K562 (cell line): ENCODE measurements around the gene ATF1. TPM values are rescaled to one million over a fixed set of nuclear protein-coding genes. Genes with fewer than 3 reads are reported as not detected.

Experiments
- ATAC-seq: fragments of 200-7000 bp; cut with Tn5 transposase; 3 replicates; pipeline ENCODE4 v1.9.1; 2020; ENCODE audit warnings: moderate library complexity
- BruUV-seq: library from RNA; stranded (reverse); fragments of 400-500 nt; replicated peaks from 2 replicates; lab custom pipeline; 2021; lab: Mats Ljungman, UMichigan
- CTCF ChIA-PET: fragments of 300-600 bp; formaldehyde crosslinking; extraction: SDS; loops from one replicate; lab custom pipeline; 2021; ENCODE audit warnings: low intra/inter-chr PET ratio; lab: Yijun Ruan, JAX
- POLR2A ChIA-PET: fragments of 300-600, 350-650 bp; sonication (Branson Sonifier 250); formaldehyde crosslinking; extraction: SDS; loops from one replicate; lab custom pipeline; 2021; ENCODE audit warnings: antibody characterized with exemption, inconsistent platforms; lab: Yijun Ruan, JAX
- DNase-seq, 4 experiments: peaks; one replicate each; pipeline versions ENCODE4 v3.0.0 to v3.0.0-alpha.2; 2011 to 2018; ENCODE audit warnings: low spot score in 3 of 4, mixed read lengths in 3 of 4; ENCODE audit errors: extremely low read depth in 1 of 4
- FAIRE-seq: peaks from 2 replicates; lab custom pipeline; 2011; peaks lifted over from hg19 to GRCh38; lab: Jason Lieb, UNC
- H2AFZ ChIP-seq: 2 replicates; pipeline ENCODE4 v1.6.0; 2011; ENCODE audit warnings: low read depth, low read length, control low read depth, inconsistent platforms
- H3K27ac ChIP-seq: fragments of 200-600 bp; 3 replicates; pipeline ENCODE4 v1.8.0; 2011; ENCODE audit warnings: low read depth, mild to moderate bottlenecking, control low read depth, inconsistent platforms, low read length, moderate library complexity, mixed read lengths; ENCODE audit errors: extremely low read depth
- H3K27me3 ChIP-seq, 2 experiments: fragments of 300-600 bp in 1 of 2; 2 replicates in 1 of 2; 3 replicates in 1 of 2; pipeline versions ENCODE4 v1.6.0 to v1.8.0; 2011; ENCODE audit warnings: inconsistent platforms in 2 of 2, low read length in 2 of 2, mild to moderate bottlenecking in 1 of 2, mixed read lengths in 1 of 2, moderate library complexity in 1 of 2; ENCODE audit not compliant: control insufficient read depth in 2 of 2, insufficient read depth in 2 of 2
- H3K36me3 ChIP-seq: fragments of 300-600 bp; 3 replicates; pipeline ENCODE4 v1.8.0; 2011; ENCODE audit warnings: mild to moderate bottlenecking, low read length, inconsistent platforms; ENCODE audit not compliant: control insufficient read depth, insufficient read depth
- H3K4me1 ChIP-seq, 2 experiments: fragments of 200-600 bp in 1 of 2; replicated peaks in 1 of 2; 2 replicates in 1 of 2; 3 replicates in 1 of 2; pipeline versions ENCODE4 v1.5.1 to v1.8.0; 2011; ENCODE audit warnings: inconsistent platforms in 2 of 2, low read length in 2 of 2, mild to moderate bottlenecking in 1 of 2, mixed read lengths in 1 of 2, moderate library complexity in 1 of 2; ENCODE audit not compliant: control insufficient read depth in 2 of 2, insufficient read depth in 2 of 2
- H3K4me2 ChIP-seq: 2 replicates; pipeline ENCODE4 v1.6.1; 2011; ENCODE audit warnings: low read length, control low read depth, inconsistent platforms, mixed read lengths; ENCODE audit not compliant: insufficient read depth
- H3K4me3 ChIP-seq: fragments of 200-600 bp; sonication (generic), shearing (Covaris generic); 2 replicates; pipeline ENCODE4 v1.5.1; 2016; ENCODE audit warnings: control low read depth, inconsistent platforms
- H3K79me2 ChIP-seq: fragments of 200-600 bp; 3 replicates; pipeline ENCODE4 v1.8.0; 2011; ENCODE audit warnings: low read length, inconsistent platforms; ENCODE audit not compliant: control insufficient read depth, insufficient read depth
- H3K9ac ChIP-seq, 2 experiments: 2 replicates each; pipeline versions ENCODE4 v1.6.0 to v1.6.1; 2011; ENCODE audit warnings: low read depth in 2 of 2, low read length in 2 of 2, control low read depth in 1 of 2, inconsistent platforms in 1 of 2, mild to moderate bottlenecking in 1 of 2, mixed read lengths in 1 of 2; ENCODE audit not compliant: insufficient read depth in 1 of 2
- H3K9me1 ChIP-seq: one replicate; pipeline ENCODE4 v1.6.0; 2011; ENCODE audit warnings: inconsistent platforms, mild to moderate bottlenecking, low read length, moderate library complexity; ENCODE audit not compliant: control insufficient read depth, insufficient read depth
- H3K9me3 ChIP-seq: replicated peaks from 2 replicates; pipeline ENCODE4 v1.5.1; 2011; ENCODE audit warnings: low read depth, low read length, inconsistent platforms; ENCODE audit not compliant: control insufficient read depth, insufficient read depth
- H4K20me1 ChIP-seq: replicated peaks from 2 replicates; pipeline ENCODE4 v1.6.1; 2011; ENCODE audit warnings: low read length, inconsistent platforms, mixed read lengths; ENCODE audit not compliant: control insufficient read depth, insufficient read depth
- CEBPB ChIP-seq: fragments of 450-650 bp; IDR thresholded peaks from 2 replicates; pipeline ENCODE4 v1.6.1; 2016; ENCODE audit warnings: missing genetic modification characterization, missing compliant biosample characterization
- DACH1 ChIP-seq: fragments of 450-650 bp; IDR thresholded peaks from 2 replicates; pipeline ENCODE4 v1.6.1; 2018; ENCODE audit not compliant: partially characterized antibody
- ELK3 ChIP-seq: fragments of 450-650 bp; formaldehyde crosslinking; IDR thresholded peaks from 2 replicates; pipeline ENCODE4 v1.4.0; 2020; ENCODE audit warnings: mild to moderate bottlenecking
- RCOR1 ChIP-seq, 2 experiments: IDR thresholded peaks; 2 replicates each; pipeline ENCODE4 v1.6.1; 2012; ENCODE audit warnings: low read depth in 2 of 2, low read length in 2 of 2, borderline replicate concordance in 1 of 2, improper control_type of control experiment in 1 of 2
- TAF7 ChIP-seq: fragments of 450-650 bp; IDR thresholded peaks from 2 replicates; pipeline ENCODE4 v1.6.1; 2016; ENCODE audit warnings: missing genetic modification characterization, missing compliant biosample characterization
- WGBS: fragments of 100-300 bp; shearing (Covaris generic); methylation state at CpG from one replicate; pipeline ENCODE4 v1.1.6; 2016; ENCODE audit warnings: low coverage, mixed read lengths; ENCODE audit not compliant: insufficient coverage; ENCODE audit errors: missing lambda C conversion rate; 5-methylcytosine and 5-hydroxymethylcytosine counted together
- in situ Hi-C: fragments of 300-500 bp; cut with MboI; formaldehyde crosslinking; loops from 4 replicates; pipeline ENCODE4 v1.15.0; 2018; ENCODE audit warnings: inconsistent platforms, mixed read lengths
- intact Hi-C: fragments of 100-400 bp; cut with micrococcal nuclease; formaldehyde crosslinking; loops from 2 replicates; pipeline ENCODE4 v1.14.2; 2022
- polyA plus RNA-seq, 8 experiments: library from polyadenylated mRNA; depleted of rRNA in 4 of 8; stranded (reverse) in 5 of 8; unstranded in 3 of 8; fragments of >200 nt; fragmentation: Nextera tagmentation in 2 of 8; fragmentation: Illumina TruSeq in 1 of 8; extraction: Ambion mirVana in 2 of 8; extraction: Trizol in 1 of 8; gene quantifications; 2 replicates each; pipeline versions ENCODE4 v1.2.1 to v1.2.3, GENCODE V29; 2011 to 2014; ENCODE audit warnings: inconsistent platforms in 1 of 8, missing spikeins in 1 of 8
- total RNA-seq, 7 experiments: library from RNA; depleted of rRNA in 6 of 7; stranded (reverse); fragments of >200 nt in 6 of 7; fragmentation: Illumina TruSeq in 2 of 7; extraction: Trizol in 2 of 7; gene quantifications; 2 replicates each; pipeline versions ENCODE4 v1.2.1 to v1.2.3, GENCODE V29; 2011 to 2021; ENCODE audit warnings: low replicate concordance in 1 of 7

Gene ATF1
- total and polyA plus RNA-seq, 9 of the 15 experiments (the other 6 are each of a cell fraction or from before 2014, with no cell fraction given): 19.8 to 83.5 (median 51.4) TPM

GRCh38 chr12:50788561-50788960 lies 24.7 kb downstream of the ATF1 start (continued):
- TF ChIP-seq DACH1: no peak
- TF ChIP-seq ELK3 (CRISPR knock-in tag): no peak
- no peak for TF ChIP-seq TAF7 (tag)

- no peak overlapping the region for H3K4me2 ChIP-seq
- peaks cover 30% of the 10 kb centered on the region for H3K79me2 ChIP-seq
- intact Hi-C loops (no loop called here), in situ Hi-C loops (no loop called here)
- H3K4me3 ChIP-seq: no peak overlapping the region
- H3K9me3 ChIP-seq: no peaks in the 10 kb centered on the region
- no peak for ATAC-seq
- no peak overlapping the region for H3K9ac ChIP-seq
- H4K20me1 ChIP-seq: no peaks in the 10 kb centered on the region
- H3K36me3 ChIP-seq: peaks cover 7% of the 10 kb centered on the region; the same call in 1 of the 3 replicates
- H3K9me1 ChIP-seq: no peaks in the 10 kb centered on the region
- BruUV-seq: no TSS peak
- H3K4me1 ChIP-seq: peaks cover 0 to 4% of the 10 kb centered on the region in 2 experiments; a peak in 1 of 5 replicates
- TF ChIP-seq CEBPB (tag): peak; percentile 61
- no peak for TF ChIP-seq RCOR1 (IDR thresholded peaks at IDR 0.05; ENCODE audit: borderline replicate concordance in 1 of 2, low read depth in 2 of 2, low read length in 2 of 2)
- DNase-seq: no peak
- H2AFZ ChIP-seq: no peak overlapping the region
- ChIA-PET POLR2A (interaction anchor here (0.6 to 1.1 kb wide), 4 partner anchors 13 to 449 kb away, joined by 3 to 5 read pairs (median 3); no protein-coding TSS in a partner anchor), CTCF (no interaction called here)
- H3K27ac ChIP-seq: no peak overlapping the region
- no peak for FAIRE-seq
- WGBS: 77% methylated on average over 5 of the region's 5 CpGs
- H3K27me3 ChIP-seq: no peaks in the 10 kb centered on the region
These were observed 26.2 kb downstream of the ATF1 start for GRCh38 chr12:50790081-50790480.
